ENCODE results near the gene THEMIS.
A peak's percentile ranks its signal among the peaks of the same experiment; 100 is the strongest.

The THEMIS gene

DNA sequence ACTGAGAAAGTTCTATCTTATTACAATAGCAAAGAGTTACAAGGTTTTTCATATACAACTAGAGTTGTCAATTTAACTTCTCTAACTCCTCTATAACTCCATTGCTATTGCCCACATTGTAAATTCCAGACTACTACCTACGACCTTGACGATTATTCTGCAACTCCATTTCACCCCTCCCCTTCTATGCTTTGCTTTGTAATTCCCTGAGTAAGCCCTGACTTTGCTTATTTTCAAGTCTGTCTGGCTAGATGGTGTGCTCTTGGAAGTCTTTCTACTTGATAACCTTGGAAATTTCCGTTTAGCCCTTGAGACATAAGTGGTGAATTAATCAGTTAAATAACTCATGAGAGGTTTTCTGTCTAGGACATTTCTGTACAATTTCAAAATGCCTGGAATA, 162.4 kb downstream of the THEMIS start:
- no peaks in the 10 kb centered on the region for H3K4me1 ChIP-seq (ENCODE audit: control insufficient read depth, low read length)
- no peak overlapping the region for H3K4me2 ChIP-seq (ENCODE audit: low read length)
- no peaks in the 10 kb centered on the region for H3K9me2 ChIP-seq (replicated peaks; ENCODE audit: control insufficient read depth, low read length)
- no peaks in the 10 kb centered on the region for H4K20me1 ChIP-seq (ENCODE audit: control insufficient read depth, insufficient read depth, low read depth, low read length)
- no peaks in the 10 kb centered on the region for H3F3A ChIP-seq (ENCODE audit: control insufficient read depth, insufficient read depth)
- no peaks in the 10 kb centered on the region for H3K36me3 ChIP-seq (ENCODE audit: control insufficient read depth, low read length)
- no peaks in the 10 kb centered on the region for H3K9me3 ChIP-seq (ENCODE audit: control insufficient read depth, insufficient read depth, low read length)
- H3K27ac ChIP-seq (ENCODE audit: low read depth, low read length) = no peak overlapping the region
- H3K79me2 ChIP-seq (ENCODE audit: control insufficient read depth, low read length) = no peaks in the 10 kb centered on the region
- H3K27me3 ChIP-seq (ENCODE audit: control insufficient read depth, low read length) = no peaks in the 10 kb centered on the region
- H3K4me3 ChIP-seq (ENCODE audit: low read length) = no peak overlapping the region
- TF ChIP-seq CTCF (IDR thresholded peaks at IDR 0.05; ENCODE audit: low read depth, low read length, poor library complexity, severe bottlenecking) (no peak), EZH2phosphoT487 (IDR thresholded peaks at IDR 0.05; ENCODE audit: borderline replicate concordance, low read length) (no peak)

DNA sequence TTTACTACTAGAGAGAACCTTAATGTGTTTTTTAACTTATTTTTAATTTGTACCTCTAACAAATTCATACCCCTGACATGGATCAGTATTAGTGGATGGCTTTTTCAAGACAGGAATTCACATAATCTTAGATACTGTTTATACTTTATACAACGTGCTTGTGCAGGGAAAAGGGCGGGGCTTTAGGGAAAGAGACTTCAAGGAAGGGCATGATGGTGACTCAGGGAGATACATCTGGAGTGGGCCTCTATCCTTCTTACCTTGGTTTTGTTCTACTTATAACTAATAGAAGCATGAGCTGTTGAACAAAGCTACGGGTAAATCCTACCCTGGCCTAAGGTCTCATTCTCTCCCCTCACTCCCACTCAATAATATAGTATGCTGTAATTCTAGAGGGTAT, 163.1 kb downstream of the THEMIS start:
- TF ChIP-seq CTCF (IDR thresholded peaks at IDR 0.05; ENCODE audit: low read depth, low read length, poor library complexity, severe bottlenecking) (no peak), EZH2phosphoT487 (IDR thresholded peaks at IDR 0.05; ENCODE audit: borderline replicate concordance, low read length) (no peak)
- Histone ChIP-seq H3K9me2 (replicated peaks; ENCODE audit: control insufficient read depth, low read length) (no peaks in the 10 kb centered on the region), H3K27me3 (ENCODE audit: control insufficient read depth, low read length) (no peaks in the 10 kb centered on the region), H3K4me3 (ENCODE audit: low read length) (no peak overlapping the region), H3K9me3 (ENCODE audit: control insufficient read depth, insufficient read depth, low read length) (no peaks in the 10 kb centered on the region), H3K79me2 (ENCODE audit: control insufficient read depth, low read length) (no peaks in the 10 kb centered on the region), H3F3A (ENCODE audit: control insufficient read depth, insufficient read depth) (no peaks in the 10 kb centered on the region), H3K4me2 (ENCODE audit: low read length) (no peak overlapping the region), H3K27ac (ENCODE audit: low read depth, low read length) (no peak overlapping the region), H4K20me1 (ENCODE audit: control insufficient read depth, insufficient read depth, low read depth, low read length) (no peaks in the 10 kb centered on the region), H3K36me3 (ENCODE audit: control insufficient read depth, low read length) (no peaks in the 10 kb centered on the region), H3K4me1 (ENCODE audit: control insufficient read depth, low read length) (no peaks in the 10 kb centered on the region)

GRCh38 chr6:127737009-127737486, 163.8 kb downstream of the THEMIS start:
- no peaks in the 10 kb centered on the region for H3K9me3 ChIP-seq (ENCODE audit: control insufficient read depth, insufficient read depth, low read length)
- no peaks in the 10 kb centered on the region for H4K20me1 ChIP-seq (ENCODE audit: control insufficient read depth, insufficient read depth, low read depth, low read length)
- H3K4me1 ChIP-seq (ENCODE audit: control insufficient read depth, low read length) = no peaks in the 10 kb centered on the region
- H3K9me2 ChIP-seq (replicated peaks; ENCODE audit: control insufficient read depth, low read length) = no peaks in the 10 kb centered on the region
- H3K36me3 ChIP-seq (ENCODE audit: control insufficient read depth, low read length) = no peaks in the 10 kb centered on the region
- H3F3A ChIP-seq (ENCODE audit: control insufficient read depth, insufficient read depth) = no peaks in the 10 kb centered on the region
- H3K27me3 ChIP-seq (ENCODE audit: control insufficient read depth, low read length) = no peaks in the 10 kb centered on the region
- no peak for TF ChIP-seq EZH2phosphoT487 (IDR thresholded peaks at IDR 0.05; ENCODE audit: borderline replicate concordance, low read length)
- peak; percentile 57 for TF ChIP-seq CTCF (IDR thresholded peaks at IDR 0.05; ENCODE audit: low read depth, low read length, poor library complexity, severe bottlenecking)
- H3K4me3 ChIP-seq (ENCODE audit: low read length) = no peak overlapping the region
- no peak overlapping the region for H3K4me2 ChIP-seq (ENCODE audit: low read length)
- no peak overlapping the region for H3K27ac ChIP-seq (ENCODE audit: low read depth, low read length)
- H3K79me2 ChIP-seq (ENCODE audit: control insufficient read depth, low read length) = no peaks in the 10 kb centered on the region
